GM12865 (cell line): ENCODE measurements around the gene KRTAP10-9.

ENCODE experiments used
- DNase-seq: peaks from one replicate; pipeline ENCODE4 v3.0.0; 2010; ENCODE audit warnings: low read depth
- H3K4me3 ChIP-seq: 2 replicates; pipeline ENCODE4 v1.5.1; 2011; ENCODE audit warnings: mild to moderate bottlenecking, low read depth, low read length, control low read depth
- CTCF ChIP-seq: IDR thresholded peaks from 2 replicates; pipeline ENCODE4 v1.5.1; 2011; ENCODE audit warnings: low read length, control low read depth, low read depth, inconsistent platforms; ENCODE audit not compliant: insufficient read depth; ENCODE audit errors: missing control alignments

The KRTAP10-9 gene

DNA sequence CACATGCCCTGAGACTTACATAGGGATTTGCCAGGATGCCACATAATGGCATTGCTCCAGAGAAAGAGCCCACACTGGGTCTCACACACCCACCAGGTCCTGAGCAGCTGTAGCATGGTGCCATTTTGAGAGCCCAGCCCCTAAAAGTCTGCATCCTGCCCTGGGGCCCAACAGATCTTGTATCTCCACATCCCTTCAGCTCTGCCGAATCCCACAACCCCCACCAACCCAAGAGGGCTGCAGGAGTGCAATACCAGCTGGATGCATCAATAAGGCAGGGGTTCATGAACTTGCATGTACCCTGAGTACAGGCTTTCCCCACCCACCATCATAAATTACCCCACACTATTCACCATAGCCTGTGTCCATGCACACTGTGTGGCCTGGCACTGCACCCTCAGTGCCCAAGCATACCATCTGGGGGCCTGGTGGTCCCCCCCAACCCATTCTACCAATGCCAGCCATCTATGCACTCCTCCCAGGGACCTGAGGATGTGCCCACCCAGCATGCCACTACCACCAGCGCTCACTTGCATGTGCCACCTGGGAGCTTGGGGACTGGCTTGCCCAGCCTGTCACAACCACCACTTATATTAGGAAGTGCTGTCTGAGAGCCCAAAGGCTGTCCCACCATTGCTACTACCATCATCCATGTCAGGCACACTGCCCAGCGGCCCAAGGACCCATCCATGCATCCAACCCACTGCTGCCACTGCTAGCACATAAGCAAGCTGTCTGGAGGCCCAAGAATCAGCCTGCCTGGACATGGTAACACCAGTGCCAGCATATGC, 43.9 kb downstream of the KRTAP10-9 start:
- H3K4me3 ChIP-seq, result no peak overlapping the region
- TF ChIP-seq CTCF, result no peak
- DNase-seq, result no peak

DNA sequence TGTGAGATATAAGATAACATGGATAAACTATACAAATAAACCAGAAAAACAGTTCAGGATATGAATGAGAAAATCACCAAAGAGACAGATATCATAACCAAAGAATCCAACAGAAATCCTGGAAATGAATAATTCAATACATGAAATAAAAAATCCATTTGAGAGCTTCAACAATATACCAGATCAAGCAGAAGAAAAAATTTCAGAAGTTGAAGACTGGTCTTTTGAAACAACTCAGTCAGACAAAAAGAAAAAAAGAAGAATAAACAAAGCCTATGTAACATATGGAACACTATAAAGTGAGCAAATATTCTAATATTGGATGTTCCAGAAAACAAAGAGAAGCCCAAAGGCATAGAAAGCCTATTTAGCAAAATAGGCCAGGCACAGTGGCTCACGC, 45.0 kb downstream of the KRTAP10-9 start:
- no peak overlapping the region for H3K4me3 ChIP-seq
- no peak for DNase-seq
- no peak for TF ChIP-seq CTCF

GRCh38 chr21:44677881-44678280, 51.0 kb downstream of the KRTAP10-9 start:
- no peak for TF ChIP-seq CTCF
- no peak for DNase-seq
- H3K4me3 ChIP-seq, result no peak overlapping the region
